HL-60 (cell line): ENCODE measurements around the gene PSAP.

Experiments
- DNase-seq, 2 experiments: peaks; one replicate each; pipeline ENCODE4 v3.0.0-alpha.2; 2010 to 2020; ENCODE audit warnings: low read depth in 1 of 2, low spot score in 1 of 2
- H3K27ac ChIP-seq: fragments of 250-450 bp; sonication (Bioruptor Pico); replicated peaks from 2 replicates; pipeline ENCODE4 v1.5.1; 2020; ENCODE audit warnings: mild to moderate bottlenecking, moderate library complexity
- H3K27me3 ChIP-seq: fragments of 250-450 bp; sonication (Bioruptor Pico); 2 replicates; pipeline ENCODE4 v1.5.1; 2021; ENCODE audit warnings: mild to moderate bottlenecking, moderate library complexity; ENCODE audit not compliant: insufficient read depth, poor library complexity, severe bottlenecking
- H3K4me3 ChIP-seq: replicated peaks from 2 replicates; pipeline ENCODE4 v1.5.1; 2011; ENCODE audit warnings: mild to moderate bottlenecking, control low read depth, low read length; ENCODE audit not compliant: insufficient read depth
- GABPA ChIP-seq: IDR thresholded peaks from 2 replicates; pipeline ENCODE4 v1.6.1; 2012; ENCODE audit warnings: low read depth
- POLR2AphosphoS5 ChIP-seq: IDR thresholded peaks from 2 replicates; pipeline ENCODE4 v1.6.1; 2012; ENCODE audit warnings: low read depth
- SPI1 ChIP-seq: IDR thresholded peaks from 2 replicates; pipeline ENCODE4 v1.6.1; 2012; ENCODE audit warnings: low read depth, mild to moderate bottlenecking, borderline replicate concordance
- TF ChIP-seq, protein P1 (sequence below): IDR thresholded peaks from 2 replicates; pipeline ENCODE4 v1.6.1; 2012; ENCODE audit warnings: low read depth; ENCODE audit not compliant: insufficient replicate concordance
- TF ChIP-seq, protein P2 (sequence below): IDR thresholded peaks from one replicate; pipeline ENCODE4 v1.5.1; 2011; ENCODE audit warnings: low read length, control low read depth, inconsistent platforms; ENCODE audit not compliant: insufficient read depth

The PSAP gene

DNA sequence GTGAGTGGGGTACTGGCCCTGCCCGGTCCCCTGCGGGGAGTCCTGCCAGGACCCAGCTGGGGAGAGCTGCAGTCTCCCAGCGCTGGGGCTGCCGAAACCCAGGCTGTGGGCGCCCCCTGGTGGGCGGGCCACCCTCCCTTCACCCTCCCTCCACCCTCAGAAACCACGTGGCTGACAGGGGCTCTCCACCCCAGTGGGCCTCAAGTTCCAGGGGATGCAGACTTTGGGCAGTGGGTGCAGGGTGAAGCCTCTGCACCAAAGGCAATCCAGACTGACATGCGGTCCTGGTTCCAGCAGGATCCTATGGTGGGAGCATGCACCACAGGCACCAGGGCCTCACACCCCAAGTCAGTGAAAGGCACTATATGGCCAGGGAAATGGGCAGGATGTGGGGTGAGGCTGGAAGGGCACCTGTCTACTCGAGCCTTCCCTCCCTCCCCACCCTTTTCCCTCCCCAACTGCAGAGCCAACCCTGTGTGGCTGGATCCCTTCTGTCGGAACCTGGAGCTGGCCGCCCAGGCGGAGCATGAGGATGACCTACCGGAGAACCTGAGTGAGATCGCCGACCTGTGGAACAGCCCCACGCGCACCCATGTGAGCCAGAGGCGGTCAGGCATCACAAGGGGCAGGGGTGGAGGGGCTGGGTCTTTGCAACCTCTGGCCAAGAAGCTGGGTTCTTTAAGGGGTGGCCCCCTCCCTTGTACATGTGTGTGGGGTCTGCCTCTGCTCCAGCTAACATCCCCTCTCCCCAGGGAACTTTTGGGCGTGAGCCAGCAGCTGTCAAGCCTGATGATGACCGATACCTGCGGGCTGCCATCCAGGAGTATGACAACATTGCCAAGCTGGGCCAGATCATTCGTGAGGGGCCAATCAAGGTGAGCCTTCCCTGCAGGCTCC is 38.8 kb downstream of the PSAP start:
- no peak for TF ChIP-seq SPI1
- TF ChIP-seq, protein P1, sequence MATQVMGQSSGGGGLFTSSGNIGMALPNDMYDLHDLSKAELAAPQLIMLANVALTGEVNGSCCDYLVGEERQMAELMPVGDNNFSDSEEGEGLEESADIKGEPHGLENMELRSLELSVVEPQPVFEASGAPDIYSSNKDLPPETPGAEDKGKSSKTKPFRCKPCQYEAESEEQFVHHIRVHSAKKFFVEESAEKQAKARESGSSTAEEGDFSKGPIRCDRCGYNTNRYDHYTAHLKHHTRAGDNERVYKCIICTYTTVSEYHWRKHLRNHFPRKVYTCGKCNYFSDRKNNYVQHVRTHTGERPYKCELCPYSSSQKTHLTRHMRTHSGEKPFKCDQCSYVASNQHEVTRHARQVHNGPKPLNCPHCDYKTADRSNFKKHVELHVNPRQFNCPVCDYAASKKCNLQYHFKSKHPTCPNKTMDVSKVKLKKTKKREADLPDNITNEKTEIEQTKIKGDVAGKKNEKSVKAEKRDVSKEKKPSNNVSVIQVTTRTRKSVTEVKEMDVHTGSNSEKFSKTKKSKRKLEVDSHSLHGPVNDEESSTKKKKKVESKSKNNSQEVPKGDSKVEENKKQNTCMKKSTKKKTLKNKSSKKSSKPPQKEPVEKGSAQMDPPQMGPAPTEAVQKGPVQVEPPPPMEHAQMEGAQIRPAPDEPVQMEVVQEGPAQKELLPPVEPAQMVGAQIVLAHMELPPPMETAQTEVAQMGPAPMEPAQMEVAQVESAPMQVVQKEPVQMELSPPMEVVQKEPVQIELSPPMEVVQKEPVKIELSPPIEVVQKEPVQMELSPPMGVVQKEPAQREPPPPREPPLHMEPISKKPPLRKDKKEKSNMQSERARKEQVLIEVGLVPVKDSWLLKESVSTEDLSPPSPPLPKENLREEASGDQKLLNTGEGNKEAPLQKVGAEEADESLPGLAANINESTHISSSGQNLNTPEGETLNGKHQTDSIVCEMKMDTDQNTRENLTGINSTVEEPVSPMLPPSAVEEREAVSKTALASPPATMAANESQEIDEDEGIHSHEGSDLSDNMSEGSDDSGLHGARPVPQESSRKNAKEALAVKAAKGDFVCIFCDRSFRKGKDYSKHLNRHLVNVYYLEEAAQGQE = no peak
- TF ChIP-seq, protein P2, sequence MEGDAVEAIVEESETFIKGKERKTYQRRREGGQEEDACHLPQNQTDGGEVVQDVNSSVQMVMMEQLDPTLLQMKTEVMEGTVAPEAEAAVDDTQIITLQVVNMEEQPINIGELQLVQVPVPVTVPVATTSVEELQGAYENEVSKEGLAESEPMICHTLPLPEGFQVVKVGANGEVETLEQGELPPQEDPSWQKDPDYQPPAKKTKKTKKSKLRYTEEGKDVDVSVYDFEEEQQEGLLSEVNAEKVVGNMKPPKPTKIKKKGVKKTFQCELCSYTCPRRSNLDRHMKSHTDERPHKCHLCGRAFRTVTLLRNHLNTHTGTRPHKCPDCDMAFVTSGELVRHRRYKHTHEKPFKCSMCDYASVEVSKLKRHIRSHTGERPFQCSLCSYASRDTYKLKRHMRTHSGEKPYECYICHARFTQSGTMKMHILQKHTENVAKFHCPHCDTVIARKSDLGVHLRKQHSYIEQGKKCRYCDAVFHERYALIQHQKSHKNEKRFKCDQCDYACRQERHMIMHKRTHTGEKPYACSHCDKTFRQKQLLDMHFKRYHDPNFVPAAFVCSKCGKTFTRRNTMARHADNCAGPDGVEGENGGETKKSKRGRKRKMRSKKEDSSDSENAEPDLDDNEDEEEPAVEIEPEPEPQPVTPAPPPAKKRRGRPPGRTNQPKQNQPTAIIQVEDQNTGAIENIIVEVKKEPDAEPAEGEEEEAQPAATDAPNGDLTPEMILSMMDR = peak; percentile 73
- DNase-seq = peak; percentile 51 to 71
- H3K4me3 ChIP-seq = no peak overlapping the region
- no peaks in the 10 kb centered on the region for H3K27me3 ChIP-seq
- H3K27ac ChIP-seq = no peak overlapping the region

DNA sequence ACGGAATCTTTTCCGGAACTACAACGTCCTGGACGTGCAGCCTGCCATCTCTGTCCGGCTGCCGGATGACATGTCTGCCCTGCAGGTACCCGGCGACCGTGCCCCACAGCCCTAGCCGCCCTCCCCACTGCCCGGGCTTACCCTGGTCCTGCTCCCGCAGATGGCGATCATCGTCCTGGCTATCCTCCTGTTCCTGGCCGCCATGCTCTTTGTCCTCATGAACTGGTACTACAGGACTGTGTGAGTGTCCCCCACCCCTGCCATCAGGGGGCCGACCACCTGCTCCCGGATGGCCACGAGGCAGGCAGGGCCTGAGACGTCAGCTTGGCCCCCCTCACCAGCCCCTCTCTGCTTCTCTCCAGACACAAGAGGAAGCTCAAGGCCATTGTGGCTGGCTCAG is 39.7 kb downstream of the PSAP start:
- Histone ChIP-seq H3K4me3 (no peak overlapping the region), H3K27me3 (no peaks in the 10 kb centered on the region), H3K27ac (no peak overlapping the region)
- DNase-seq = no peak
- TF ChIP-seq POLR2AphosphoS5 (no peak), GABPA (no peak), SPI1 (no peak)
- TF ChIP-seq, protein P1 = no peak
- TF ChIP-seq, protein P2 = no peak

DNA sequence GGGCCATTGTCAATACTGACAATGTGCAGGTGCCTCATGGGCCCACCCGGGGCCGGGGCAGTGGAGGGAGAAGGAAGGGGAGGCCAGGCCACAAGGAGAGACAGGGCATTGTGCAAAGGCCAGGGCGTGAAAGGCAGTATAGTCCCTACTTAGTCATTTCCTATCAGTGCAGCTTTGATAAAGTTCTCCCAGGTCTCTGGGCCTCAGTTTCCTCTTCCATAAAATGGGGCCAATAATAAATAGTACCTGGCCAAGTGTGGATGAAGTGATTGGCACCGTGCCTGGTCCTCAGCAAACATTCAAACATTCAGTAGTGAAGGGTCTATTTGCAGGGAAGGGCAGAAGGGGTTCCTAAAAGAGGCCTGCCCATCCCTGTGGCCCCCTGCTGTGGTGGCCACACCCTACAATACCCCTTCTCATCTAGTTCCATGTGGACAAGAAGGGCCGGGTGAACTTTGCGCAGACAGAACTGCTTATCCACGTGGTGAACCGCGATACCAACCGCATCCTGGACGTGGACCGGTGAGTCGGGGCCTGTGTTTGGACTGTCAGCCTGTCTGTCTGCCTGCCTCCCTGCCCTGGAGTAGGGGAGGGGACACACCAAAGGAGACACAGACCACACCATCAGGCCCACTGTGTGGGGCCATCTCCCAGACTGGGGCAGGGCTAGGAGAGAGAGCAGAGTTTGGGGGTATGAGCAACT is 40.9 kb downstream of the PSAP start:
- no peaks in the 10 kb centered on the region for H3K27me3 ChIP-seq
- H3K27ac ChIP-seq = no peak overlapping the region
- H3K4me3 ChIP-seq = no peak overlapping the region
- no peak for DNase-seq
- TF ChIP-seq GABPA (no peak), POLR2AphosphoS5 (no peak), SPI1 (no peak)
- TF ChIP-seq, protein P1 = no peak
- TF ChIP-seq, protein P2 = no peak
